Esophagus muscularis mucosa (tissue), 4 donors: ENCODE data around the gene CDK2AP2. TPM values are rescaled to one million over a fixed set of nuclear protein-coding genes. Genes with fewer than 3 reads are reported as not detected.

Experiments used
- DNase-seq: peaks from one replicate; pipeline ENCODE4 v3.0.0-alpha.2; 2017; ENCODE audit errors: extremely low spot score
- H3K27ac ChIP-seq, 4 donors: fragments of 200-600 bp; sonication (generic); replicated peaks in 1 of 4; 1 replicate in 3 of 4; 2 replicates in 1 of 4; pipeline ENCODE4 v1.5.1; 2016 to 2019; ENCODE audit warnings: mild to moderate bottlenecking in 1 of 4
- H3K27me3 ChIP-seq, 4 donors: fragments of 200-600 bp; sonication (generic); one replicate each; pipeline versions ENCODE4 v1.5.1 to v1.6.0; 2016 to 2019
- H3K36me3 ChIP-seq, 4 donors: fragments of 200-600 bp; sonication (generic); one replicate each; pipeline ENCODE4 v1.5.1; 2016 to 2019
- H3K4me1 ChIP-seq, 4 donors: fragments of 200-600 bp; sonication (generic); one replicate each; pipeline ENCODE4 v1.5.1; 2016 to 2019
- H3K4me3 ChIP-seq, 4 donors: fragments of 200-600 bp; sonication (generic); 1 replicate in 2 of 4; 2 replicates in 2 of 4; pipeline ENCODE4 v1.5.1; 2016 to 2019; ENCODE audit warnings: mild to moderate bottlenecking in 4 of 4, moderate library complexity in 1 of 4
- H3K9me3 ChIP-seq, 4 donors: fragments of 200-600 bp; sonication (generic); 1 replicate in 3 of 4; 2 replicates in 1 of 4; pipeline ENCODE4 v1.5.1; 2016 to 2019
- CTCF ChIP-seq, 3 experiments: fragments of 200-600 bp in 2 of 3; fragments of 450-650 bp in 1 of 3; sonication (generic) in 2 of 3; IDR thresholded peaks; one replicate each; pipeline ENCODE4 v1.5.1; 2017 to 2019; ENCODE audit warnings: antibody characterized with exemption in 3 of 3, mild to moderate bottlenecking in 2 of 3, moderate library complexity in 1 of 3
- EP300 ChIP-seq: sonication (generic); formaldehyde crosslinking; IDR thresholded peaks from one replicate; pipeline ENCODE4 v1.6.1; 2017; ENCODE audit warnings: antibody characterized with exemption
- POLR2A ChIP-seq: fragments of 450-650 bp; IDR thresholded peaks from one replicate; pipeline ENCODE4 v1.6.1; 2017; ENCODE audit warnings: antibody characterized with exemption, moderate library complexity, mild to moderate bottlenecking, low read depth
- POLR2AphosphoS5 ChIP-seq, 2 donors: sonication (generic); formaldehyde crosslinking; IDR thresholded peaks; one replicate each; pipeline ENCODE4 v1.6.1; 2017; ENCODE audit warnings: antibody characterized with exemption in 2 of 2
- WGBS: methylation state at CpG from one replicate; pipeline ENCODE4 v1.1.5; 2018; 5-methylcytosine and 5-hydroxymethylcytosine counted together
- intact Hi-C: fragments of 100-400 bp; cut with DNase I; formaldehyde crosslinking; loops from one replicate; pipeline ENCODE4 v1.15.1; 2023
- total RNA-seq, 4 donors: library from RNA; depleted of rRNA; stranded (reverse); fragments of >200 nt; gene quantifications; one replicate each; pipeline versions ENCODE4 v1.1.0 to v1.2.1, GENCODE V29; 2016

The CDK2AP2 gene
- total RNA-seq, 4 donors from 2014 or later = 61.0 to 111 (median 67.8) TPM

DNA sequence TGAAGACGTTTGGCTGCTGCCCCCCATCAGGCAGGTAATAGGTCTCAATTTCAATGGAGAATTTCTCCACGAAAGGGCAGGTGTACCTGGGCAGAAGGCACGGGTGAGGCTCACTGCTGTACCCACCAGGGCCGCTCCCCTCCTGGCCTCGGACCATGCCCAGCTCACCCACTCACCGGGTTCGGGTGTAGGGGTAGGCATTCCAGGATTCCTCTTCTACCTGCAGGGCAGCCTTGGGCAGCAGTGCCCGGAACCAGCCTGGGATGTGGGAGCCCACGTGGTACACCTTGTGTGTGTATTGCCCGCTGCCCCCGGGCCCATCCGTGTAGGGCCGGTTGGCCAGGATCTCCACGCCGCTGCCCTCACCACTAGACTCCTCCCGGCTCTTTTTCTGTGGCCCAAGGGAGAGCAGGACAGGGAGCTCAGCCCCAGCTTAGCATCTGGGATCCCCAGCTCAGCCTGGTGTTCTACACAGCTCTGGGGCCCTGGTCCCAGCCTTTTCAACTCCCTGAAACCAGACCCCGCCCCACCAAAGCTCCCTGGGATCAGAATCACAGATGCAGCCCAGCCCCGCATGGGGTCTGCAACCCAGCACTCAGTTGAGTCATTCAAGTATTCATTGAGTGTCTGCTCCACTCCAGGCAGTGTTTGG lies 5.5 kb downstream of the CDK2AP2 start:
- intact Hi-C loops = loop anchor here (10.0 kb wide), 1 partner anchor 148 kb away; the partner anchor contains the start of gene POLD4
- DNase-seq = no peak
- H3K27ac ChIP-seq = no peak overlapping the region
- H3K4me3 ChIP-seq = no peak overlapping the region
- H3K9me3 ChIP-seq = no peaks in the 10 kb centered on the region
- H3K4me1 ChIP-seq = peaks cover 25 to 47% (median 43%) of the 10 kb centered on the region in 4 donors
- peaks cover 0 to 55% (median 28%) of the 10 kb centered on the region in 4 donors for H3K36me3 ChIP-seq
- no peak for TF ChIP-seq POLR2A
- no peak for TF ChIP-seq POLR2AphosphoS5 (IDR thresholded peaks at IDR 0.05)
- TF ChIP-seq EP300 = no peak
- TF ChIP-seq CTCF (IDR thresholded peaks at IDR 0.05) = no peak
- 90% methylated on average over 7 of the region's 18 CpGs for WGBS
- H3K27me3 ChIP-seq = peaks cover 0 to 38% (median 3%) of the 10 kb centered on the region in 4 donors

DNA sequence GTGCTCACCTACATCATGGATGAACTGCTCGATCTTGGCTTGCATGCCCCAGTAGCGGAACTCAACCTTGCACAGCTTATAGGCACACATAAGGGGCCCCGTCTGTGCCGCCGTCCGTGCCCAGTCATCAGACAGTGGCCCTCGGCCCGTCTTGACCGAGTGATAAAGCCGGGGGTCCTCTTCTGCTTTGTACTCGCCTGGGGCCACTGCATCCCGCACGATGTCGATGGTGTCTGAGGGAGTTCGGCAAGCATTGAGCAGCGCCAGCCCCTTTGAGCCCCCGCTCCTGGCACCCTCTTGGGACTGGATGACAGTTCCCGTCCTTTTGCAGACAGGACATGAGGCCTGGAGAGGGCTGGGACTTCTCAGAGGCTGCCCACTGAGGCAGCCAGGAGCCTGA lies 6.1 kb downstream of the CDK2AP2 start:
- peaks cover 19 to 41% (median 37%) of the 10 kb centered on the region in 4 donors for H3K4me1 ChIP-seq
- peaks cover 0 to 58% (median 30%) of the 10 kb centered on the region in 4 donors for H3K36me3 ChIP-seq
- H3K4me3 ChIP-seq = no peak overlapping the region
- no peak overlapping the region for H3K27ac ChIP-seq
- WGBS = 95% methylated on average over 7 of the region's 18 CpGs
- TF ChIP-seq POLR2A (no peak), POLR2AphosphoS5 (IDR thresholded peaks at IDR 0.05) (no peak), EP300 (no peak)
- no peaks in the 10 kb centered on the region for H3K9me3 ChIP-seq
- no peak for DNase-seq
- intact Hi-C loops = loop anchor here (10.0 kb wide), 1 partner anchor 147 kb away; the partner anchor contains the start of gene POLD4
- peaks cover 0 to 38% (median 3%) of the 10 kb centered on the region in 4 donors for H3K27me3 ChIP-seq

DNA sequence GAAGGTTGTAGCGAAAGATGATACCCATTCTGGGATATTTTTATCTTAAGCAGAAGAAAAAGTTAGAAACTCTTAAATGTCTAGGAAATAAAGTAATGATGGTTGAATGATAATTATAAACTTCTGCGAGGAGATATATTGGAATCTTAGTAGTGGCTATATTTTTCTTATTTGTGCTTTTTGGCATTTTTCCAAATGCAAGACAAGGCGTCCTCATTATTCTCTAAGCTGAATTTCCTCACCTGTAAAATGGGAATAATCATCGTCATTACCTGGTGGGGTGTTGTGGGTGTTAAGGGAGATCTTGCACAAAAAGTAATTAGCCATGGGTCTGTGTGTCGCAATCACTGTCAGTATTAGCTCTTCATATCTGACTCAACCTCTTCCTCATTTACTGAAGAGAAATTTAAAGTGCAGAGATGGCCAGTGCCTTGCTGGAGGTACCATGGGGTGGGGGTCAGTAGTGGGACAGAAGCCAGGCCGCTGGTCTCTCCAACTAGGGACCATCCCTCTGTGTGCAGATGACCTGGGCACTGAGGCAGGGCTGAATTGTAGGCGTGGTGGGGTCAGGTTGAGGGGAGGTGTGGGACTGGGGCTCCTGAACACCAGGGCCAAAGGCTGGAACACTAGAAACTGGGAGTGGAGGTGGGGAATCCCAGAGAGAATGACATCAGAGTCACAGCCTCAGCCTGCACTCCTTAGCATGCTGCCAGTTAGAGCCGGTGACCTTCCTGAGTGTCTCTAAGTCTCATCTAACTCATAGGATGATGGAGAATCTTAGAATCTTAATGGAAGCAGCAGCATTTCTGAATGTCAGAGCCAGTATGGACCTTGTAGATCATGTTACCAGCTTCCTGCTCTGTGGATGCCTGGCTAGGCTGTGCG lies 6.9 kb downstream of the CDK2AP2 start:
- intact Hi-C loops = loop anchor here (10.0 kb wide), 1 partner anchor 146 kb away; the partner anchor contains the start of gene POLD4
- DNase-seq = no peak
- TF ChIP-seq CTCF (IDR thresholded peaks at IDR 0.05) (no peak), POLR2A (no peak), EP300 (no peak), POLR2AphosphoS5 (IDR thresholded peaks at IDR 0.05) (no peak)
- peaks cover 0 to 60% (median 28%) of the 10 kb centered on the region in 4 donors for H3K36me3 ChIP-seq
- no peak overlapping the region for H3K27ac ChIP-seq
- peaks cover 11 to 34% (median 29%) of the 10 kb centered on the region in 4 donors for H3K4me1 ChIP-seq
- H3K4me3 ChIP-seq = no peak overlapping the region
- H3K27me3 ChIP-seq = peaks cover 0 to 38% (median 3%) of the 10 kb centered on the region in 4 donors
- H3K9me3 ChIP-seq = no peaks in the 10 kb centered on the region
- 96% methylated on average over 8 of the region's 9 CpGs for WGBS

DNA sequence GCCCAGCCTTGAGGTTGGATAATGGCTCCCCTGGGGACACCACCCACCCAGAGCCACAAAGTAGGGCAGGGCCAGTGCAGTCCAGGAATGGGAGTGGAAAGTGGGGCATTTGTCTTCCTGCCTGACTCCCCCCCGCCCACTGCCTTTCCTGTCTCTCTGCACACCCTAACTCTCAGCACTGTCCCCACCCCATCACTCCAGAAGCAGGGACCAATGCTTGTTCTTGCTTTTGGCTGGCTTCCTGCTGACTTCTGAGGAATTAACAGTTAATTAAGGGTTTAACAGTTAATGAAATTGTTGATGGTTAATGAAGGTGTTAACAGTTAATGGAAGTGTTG lies 7.5 kb downstream of the CDK2AP2 start:
- no peak for TF ChIP-seq POLR2A
- TF ChIP-seq CTCF (IDR thresholded peaks at IDR 0.05) = no peak
- no peak for TF ChIP-seq POLR2AphosphoS5 (IDR thresholded peaks at IDR 0.05)
- no peak for TF ChIP-seq EP300
- Histone ChIP-seq H3K4me3 (no peak overlapping the region), H3K9me3 (no peaks in the 10 kb centered on the region), H3K4me1 (peaks cover 5 to 27% (median 23%) of the 10 kb centered on the region in 4 donors), H3K27me3 (peaks cover 0 to 38% (median 3%) of the 10 kb centered on the region in 4 donors), H3K36me3 (peaks cover 0 to 67% (median 34%) of the 10 kb centered on the region in 4 donors), H3K27ac (no peak overlapping the region)
- WGBS = 71% methylated on average over 1 of the region's 1 CpG
- intact Hi-C loops = loop anchor here (10.0 kb wide), 1 partner anchor 146 kb away; the partner anchor contains the start of gene POLD4
- DNase-seq = no peak
